IMR-90 (cell line): Measurements from ENCODE around the gene CPED1. TPM values are rescaled to one million over a fixed set of nuclear protein-coding genes. Genes with fewer than 3 reads are reported as not detected.

Experiments
- ATAC-seq: fragments of 200-7000 bp; cut with Tn5 transposase; 2 replicates; pipeline ENCODE4 v1.9.1; 2020; ENCODE audit warnings: low read depth, mild to moderate bottlenecking, moderate library complexity
- BruUV-seq: library from RNA; stranded (reverse); fragments of 400-500 nt; replicated peaks from 2 replicates; lab custom pipeline; 2021; lab: Mats Ljungman, UMichigan
- CTCF ChIA-PET: fragments of 300-600 bp; formaldehyde crosslinking; extraction: SDS; loops from one replicate; lab custom pipeline; 2021; ENCODE audit warnings: antibody characterized with exemption; lab: Yijun Ruan, JAX
- POLR2A ChIA-PET: fragments of 300-600 bp; sonication (Branson Sonifier 250); formaldehyde crosslinking; loops from one replicate; lab custom pipeline; 2022; ENCODE audit warnings: antibody characterized with exemption; ENCODE audit not compliant: unreplicated experiment; lab: Charles Lee
- DNase-seq: peaks from one replicate; pipeline ENCODE4 v3.0.0; 2013
- H2AFZ ChIP-seq: replicated peaks from 2 replicates; pipeline ENCODE3; 2013; ENCODE audit warnings: low read length, mild to moderate bottlenecking; ENCODE audit not compliant: poor library complexity
- H2AK5ac ChIP-seq: 2 replicates; pipeline ENCODE4 v1.6.1; 2013; ENCODE audit warnings: low read depth, low read length, inconsistent platforms
- H2AK9ac ChIP-seq: replicated peaks from 2 replicates; pipeline ENCODE3; 2013; ENCODE audit warnings: mild to moderate bottlenecking, low read depth, low read length, moderate library complexity; ENCODE audit not compliant: poor library complexity
- H2BK120ac ChIP-seq: 2 replicates; pipeline ENCODE4 v1.6.1; 2013; ENCODE audit warnings: low read depth, low read length, inconsistent platforms
- H2BK15ac ChIP-seq: 3 replicates; pipeline ENCODE4 v1.6.1; 2013; ENCODE audit warnings: low read depth, low read length, inconsistent platforms
- H2BK20ac ChIP-seq: 2 replicates; pipeline ENCODE4 v1.6.1; 2013; ENCODE audit warnings: low read depth, mild to moderate bottlenecking, inconsistent platforms, low read length, moderate library complexity
- H2BK5ac ChIP-seq: 2 replicates; pipeline ENCODE4 v1.6.1; 2013; ENCODE audit warnings: mild to moderate bottlenecking, low read depth, low read length, inconsistent platforms; ENCODE audit not compliant: poor library complexity, severe bottlenecking
- H3K14ac ChIP-seq: replicated peaks from 2 replicates; pipeline ENCODE4 v1.6.1; 2013; ENCODE audit warnings: low read depth, low read length, inconsistent platforms
- H3K18ac ChIP-seq: 2 replicates; pipeline ENCODE4 v1.6.1; 2013; ENCODE audit warnings: low read depth, low read length, control low read depth
- H3K23ac ChIP-seq: 2 replicates; pipeline ENCODE4 v1.6.1; 2013; ENCODE audit warnings: low read depth, low read length, inconsistent platforms
- H3K27ac ChIP-seq: 2 replicates; pipeline ENCODE4 v1.5.1; 2013; ENCODE audit warnings: mild to moderate bottlenecking, control low read depth, low read length; ENCODE audit not compliant: insufficient read depth
- H3K27me3 ChIP-seq: 2 replicates; pipeline ENCODE4 v1.6.1; 2013; ENCODE audit warnings: low read length; ENCODE audit not compliant: control insufficient read depth, insufficient read depth
- H3K36me3 ChIP-seq: 2 replicates; pipeline ENCODE4 v1.6.1; 2013; ENCODE audit warnings: low read length, mixed read lengths; ENCODE audit not compliant: control insufficient read depth, insufficient read depth
- H3K4ac ChIP-seq: 2 replicates; pipeline ENCODE4 v1.6.1; 2013; ENCODE audit warnings: low read depth, low read length, inconsistent platforms
- H3K4me1 ChIP-seq: 2 replicates; pipeline ENCODE4 v1.6.1; 2013; ENCODE audit warnings: low read length, mixed read lengths; ENCODE audit not compliant: control insufficient read depth, insufficient read depth
- H3K4me2 ChIP-seq: 2 replicates; pipeline ENCODE4 v1.6.1; 2013; ENCODE audit warnings: low read depth, mild to moderate bottlenecking, control low read depth, low read length, moderate library complexity
- H3K4me3 ChIP-seq: 2 replicates; pipeline ENCODE4 v1.5.1; 2013; ENCODE audit warnings: low read depth, mild to moderate bottlenecking, control low read depth, low read length, moderate library complexity; ENCODE audit not compliant: insufficient read depth
- H3K56ac ChIP-seq: 2 replicates; pipeline ENCODE4 v1.6.1; 2013; ENCODE audit warnings: low read length, inconsistent platforms; ENCODE audit not compliant: insufficient read depth; ENCODE audit errors: extremely low read depth
- H3K79me1 ChIP-seq, 2 experiments: 2 replicates each; pipeline ENCODE4 v1.6.1; 2013; ENCODE audit warnings: low read length in 2 of 2, inconsistent platforms in 1 of 2, low read depth in 1 of 2
- H3K9ac ChIP-seq: 2 replicates; pipeline ENCODE4 v1.6.1; 2013; ENCODE audit warnings: low read depth, low read length, control low read depth
- H3K9me1 ChIP-seq: 2 replicates; pipeline ENCODE4 v1.6.1; 2013; ENCODE audit warnings: low read length, inconsistent platforms; ENCODE audit not compliant: insufficient read depth
- H3K9me3 ChIP-seq: 2 replicates; pipeline ENCODE4 v1.6.1; 2013; ENCODE audit warnings: low read length; ENCODE audit not compliant: control insufficient read depth, insufficient read depth
- H4K20me1 ChIP-seq: 2 replicates; pipeline ENCODE4 v1.6.1; 2013; ENCODE audit warnings: low read length, inconsistent platforms; ENCODE audit not compliant: insufficient read depth
- H4K5ac ChIP-seq: 2 replicates; pipeline ENCODE4 v1.6.1; 2013; ENCODE audit warnings: mild to moderate bottlenecking, low read depth, low read length, control low read depth
- H4K8ac ChIP-seq, 2 experiments: 2 replicates each; pipeline ENCODE4 v1.6.1; 2013; ENCODE audit warnings: low read depth in 2 of 2, low read length in 2 of 2, control low read depth in 1 of 2, inconsistent platforms in 1 of 2
- H4K91ac ChIP-seq: 2 replicates; pipeline ENCODE4 v1.6.1; 2013; ENCODE audit warnings: low read depth, low read length, inconsistent platforms; ENCODE audit not compliant: insufficient read depth
- BHLHE40 ChIP-seq: fragments of 150-350 bp; IDR thresholded peaks from 2 replicates; pipeline ENCODE4 v1.6.1; 2016; ENCODE audit warnings: mild to moderate bottlenecking, low read depth, low read length
- CEBPB ChIP-seq: IDR thresholded peaks from 2 replicates; pipeline ENCODE4 v1.6.1; 2012; ENCODE audit warnings: low read depth, low read length, improper control_type of control experiment
- CHD1 ChIP-seq: IDR thresholded peaks from 2 replicates; pipeline ENCODE4 v1.6.1; 2012; ENCODE audit warnings: low read depth, low read length, improper control_type of control experiment
- FOS ChIP-seq: fragments of 150-350 bp; IDR thresholded peaks from 2 replicates; pipeline ENCODE4 v1.6.1; 2016; ENCODE audit warnings: low read depth, low read length
- MAFK ChIP-seq: IDR thresholded peaks from 2 replicates; pipeline ENCODE4 v1.6.1; 2012; ENCODE audit warnings: low read depth, low read length, improper control_type of control experiment
- MAZ ChIP-seq: IDR thresholded peaks from 2 replicates; pipeline ENCODE4 v1.6.1; 2012; ENCODE audit warnings: low read depth, mild to moderate bottlenecking, low read length, improper control_type of control experiment, moderate library complexity, borderline replicate concordance
- MXI1 ChIP-seq: IDR thresholded peaks from 2 replicates; pipeline ENCODE4 v1.6.1; 2012; ENCODE audit warnings: low read depth, mild to moderate bottlenecking, low read length, moderate library complexity, borderline replicate concordance
- NFE2L2 ChIP-seq: fragments of 150-350 bp; IDR thresholded peaks from 2 replicates; pipeline ENCODE4 v1.6.1; 2016; ENCODE audit warnings: low read depth, mild to moderate bottlenecking, low read length
- POLR2A ChIP-seq: IDR thresholded peaks from 2 replicates; pipeline ENCODE4 v1.6.1; 2012; ENCODE audit warnings: mild to moderate bottlenecking, low read depth, low read length
- RAD21 ChIP-seq: IDR thresholded peaks from 2 replicates; pipeline ENCODE4 v1.6.1; 2012; ENCODE audit warnings: low read length, improper control_type of control experiment
- RCOR1 ChIP-seq: IDR thresholded peaks from 2 replicates; pipeline ENCODE4 v1.6.1; 2012; ENCODE audit warnings: mild to moderate bottlenecking, low read length, improper control_type of control experiment; ENCODE audit not compliant: insufficient replicate concordance
- RFX5 ChIP-seq: IDR thresholded peaks from 2 replicates; pipeline ENCODE4 v1.8.0; 2012; ENCODE audit warnings: low read depth, mild to moderate bottlenecking, low read length, moderate library complexity
- SMC3 ChIP-seq: fragments of 150-350 bp; IDR thresholded peaks from 2 replicates; pipeline ENCODE4 v1.6.1; 2016; ENCODE audit warnings: low read depth, mild to moderate bottlenecking, antibody characterized with exemption, low read length, moderate library complexity
- WGBS, 2 experiments: methylation state at CpG; one replicate each; pipeline versions ENCODE4 v1.1.5 to v1.1.7; 2013; ENCODE audit warnings: missing lambda C conversion rate in 2 of 2; ENCODE audit not compliant: insufficient read length in 1 of 2; ENCODE audit errors: extremely low coverage in 2 of 2; 5-methylcytosine and 5-hydroxymethylcytosine counted together
- dilution Hi-C: fragments of 300-500 bp; cut with HindIII; formaldehyde crosslinking; loops from one replicate; pipeline ENCODE4 v1.14.3; 2018; ENCODE audit warnings: low sequenced_read_pairs; ENCODE audit not compliant: unreplicated experiment
- in situ Hi-C: fragments of 300-500 bp; cut with MboI; formaldehyde crosslinking; loops from 3 replicates; pipeline ENCODE4 v1.14.3; 2019; ENCODE audit warnings: low sequenced_read_pairs, inconsistent platforms, mixed read lengths
- intact Hi-C: fragments of 100-400 bp; cut with micrococcal nuclease; formaldehyde crosslinking; loops from 2 replicates; pipeline ENCODE4 v1.10.0; 2022
- polyA plus RNA-seq, 3 experiments: library from polyadenylated mRNA; depleted of rRNA; stranded (reverse); fragments of >200 nt; gene quantifications; 2 replicates each; pipeline ENCODE4 v1.2.3, GENCODE V29; 2012; ENCODE audit warnings: low replicate concordance in 1 of 3
- total RNA-seq: library from RNA; depleted of rRNA; stranded (reverse); fragments of >200 nt; gene quantifications from 2 replicates; pipeline ENCODE4 v1.2.3, GENCODE V29; 2012
- TF ChIP-seq, protein P1 (sequence below): fragments of 150-350 bp; IDR thresholded peaks from 2 replicates; pipeline ENCODE4 v1.6.1; 2017; ENCODE audit warnings: mild to moderate bottlenecking, antibody characterized with exemption, low read length, low read depth
- TF ChIP-seq, protein P2 (sequence below): conservative IDR thresholded peaks from 2 replicates; pipeline ENCODE4 v1.5.1; 2012; ENCODE audit warnings: mild to moderate bottlenecking, low read depth, low read length, improper control_type of control experiment

Gene CPED1
- total and polyA plus RNA-seq, 2 of the 4 experiments (the other 2 are of a cell fraction): 31.2 to 96.8 TPM

DNA sequence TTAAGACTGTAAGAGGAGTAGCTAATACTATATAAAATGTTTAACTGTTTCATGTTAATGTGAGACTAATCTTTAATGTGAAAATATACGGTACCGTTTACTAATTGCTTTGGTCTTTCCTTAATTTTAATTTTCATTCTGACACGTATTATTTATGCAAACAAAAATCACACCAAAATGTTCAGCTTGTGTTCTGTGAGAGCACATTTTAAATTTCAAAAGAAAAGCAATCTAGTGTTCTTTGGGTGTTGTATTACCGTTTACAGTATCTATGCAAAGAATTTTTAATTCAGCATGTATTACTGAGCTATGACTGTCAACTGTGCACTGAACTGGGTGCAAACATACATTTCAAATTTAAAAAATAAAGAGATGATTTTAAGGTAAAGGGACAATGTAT is 342.5 kb downstream of the CPED1 start:
- intact Hi-C loops (loop anchor here (10.0 kb wide), 1 partner anchor 526 kb away; no protein-coding TSS in a partner anchor), dilution Hi-C loops (no loop called here), in situ Hi-C loops (loop anchor here (25.0 kb wide), 2 partner anchors 194 to 344 kb away; partner anchors contain the start of gene CPED1)
- no CpG with 5 or more reads among the region's 4 CpGs for WGBS, 2 experiments
- Histone ChIP-seq H2BK120ac (no peak overlapping the region), H3K4me3 (no peak overlapping the region), H3K23ac (no peak overlapping the region), H2BK20ac (no peak overlapping the region), H4K5ac (no peak overlapping the region), H3K14ac (no peak overlapping the region), H4K20me1 (no peaks in the 10 kb centered on the region), H3K56ac (no peak overlapping the region), H4K8ac (no peak overlapping the region), H3K9me1 (no peaks in the 10 kb centered on the region), H3K27me3 (peaks cover 21% of the 10 kb centered on the region), H2BK15ac (no peak overlapping the region), H3K9ac (no peak overlapping the region), H3K4me2 (no peak overlapping the region), H4K91ac (no peak overlapping the region), H3K36me3 (no peaks in the 10 kb centered on the region), H3K9me3 (no peaks in the 10 kb centered on the region), H3K4me1 (no peaks in the 10 kb centered on the region), H3K18ac (no peak overlapping the region), H3K4ac (no peak overlapping the region), H3K27ac (no peak overlapping the region), H3K79me1 (peaks cover 0 to 6% of the 10 kb centered on the region in 2 experiments; a peak in 1 of 4 replicates), H2BK5ac (no peak overlapping the region), H2AK9ac (no peak overlapping the region), H2AFZ (no peak overlapping the region), H2AK5ac (no peak overlapping the region)
- DNase-seq (no peak), ATAC-seq (no peak)
- BruUV-seq: no TSS peak
- ChIA-PET CTCF (interaction anchor here (0.9 to 1.9 kb wide), 2 partner anchors 30 to 323 kb away, joined by 3 to 6 read pairs; no protein-coding TSS in a partner anchor), POLR2A (interaction anchor here (0.7 kb wide), 2 partner anchors 26 to 118 kb away, joined by 14 to 27 read pairs; no protein-coding TSS in a partner anchor)
- TF ChIP-seq SMC3 (no peak), MAZ (no peak), FOS (no peak), RCOR1 (no peak), RFX5 (no peak), MAFK (no peak), BHLHE40 (no peak), MXI1 (no peak), CEBPB (no peak), POLR2A (no peak), NFE2L2 (no peak), RAD21 (no peak), CHD1 (no peak)
- TF ChIP-seq, protein P1, sequence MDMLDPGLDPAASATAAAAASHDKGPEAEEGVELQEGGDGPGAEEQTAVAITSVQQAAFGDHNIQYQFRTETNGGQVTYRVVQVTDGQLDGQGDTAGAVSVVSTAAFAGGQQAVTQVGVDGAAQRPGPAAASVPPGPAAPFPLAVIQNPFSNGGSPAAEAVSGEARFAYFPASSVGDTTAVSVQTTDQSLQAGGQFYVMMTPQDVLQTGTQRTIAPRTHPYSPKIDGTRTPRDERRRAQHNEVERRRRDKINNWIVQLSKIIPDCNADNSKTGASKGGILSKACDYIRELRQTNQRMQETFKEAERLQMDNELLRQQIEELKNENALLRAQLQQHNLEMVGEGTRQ: no peak
- TF ChIP-seq, protein P2, sequence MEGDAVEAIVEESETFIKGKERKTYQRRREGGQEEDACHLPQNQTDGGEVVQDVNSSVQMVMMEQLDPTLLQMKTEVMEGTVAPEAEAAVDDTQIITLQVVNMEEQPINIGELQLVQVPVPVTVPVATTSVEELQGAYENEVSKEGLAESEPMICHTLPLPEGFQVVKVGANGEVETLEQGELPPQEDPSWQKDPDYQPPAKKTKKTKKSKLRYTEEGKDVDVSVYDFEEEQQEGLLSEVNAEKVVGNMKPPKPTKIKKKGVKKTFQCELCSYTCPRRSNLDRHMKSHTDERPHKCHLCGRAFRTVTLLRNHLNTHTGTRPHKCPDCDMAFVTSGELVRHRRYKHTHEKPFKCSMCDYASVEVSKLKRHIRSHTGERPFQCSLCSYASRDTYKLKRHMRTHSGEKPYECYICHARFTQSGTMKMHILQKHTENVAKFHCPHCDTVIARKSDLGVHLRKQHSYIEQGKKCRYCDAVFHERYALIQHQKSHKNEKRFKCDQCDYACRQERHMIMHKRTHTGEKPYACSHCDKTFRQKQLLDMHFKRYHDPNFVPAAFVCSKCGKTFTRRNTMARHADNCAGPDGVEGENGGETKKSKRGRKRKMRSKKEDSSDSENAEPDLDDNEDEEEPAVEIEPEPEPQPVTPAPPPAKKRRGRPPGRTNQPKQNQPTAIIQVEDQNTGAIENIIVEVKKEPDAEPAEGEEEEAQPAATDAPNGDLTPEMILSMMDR: no peak
